Activated CD4-positive, alpha-beta T cell treated with anti-CD3 and anti-CD28 coated beads, Interleukin-10, Interleukin-2, amounts not matched to agents 100 ng/mL and 50 ng/mL, durations not matched to agents 16 hours and 8 hours (primary cell): Measurements from ENCODE around the gene CPNE8.

Source experiments
- DNase-seq: peaks from one replicate; pipeline ENCODE4 v3.0.0-alpha.2; 2020

Gene CPNE8

GRCh38 chr12:38610808-38611350, 294.5 kb downstream of the CPNE8 start:
- DNase-seq: no peak

GRCh38 chr12:38607295-38607694, 298.1 kb downstream of the CPNE8 start:
- no peak for DNase-seq
